Sigmoid colon (tissue), 7 donors: ENCODE data around the gene VOPP1. TPM values are rescaled to one million over a fixed set of nuclear protein-coding genes. Genes with fewer than 3 reads are reported as not detected.

ENCODE experiments used
- DNase-seq: peaks from one replicate; pipeline ENCODE4 v3.0.0-alpha.2; 2019
- H3K27ac ChIP-seq, 4 donors: fragments of 200-600 bp; sonication (generic); one replicate each; pipeline ENCODE4 v1.5.1; 2016 to 2019; ENCODE audit warnings: mild to moderate bottlenecking in 1 of 4
- H3K27me3 ChIP-seq, 3 donors: fragments of 200-600 bp; sonication (generic); one replicate each; pipeline ENCODE4 v1.5.1; 2019; ENCODE audit warnings: mild to moderate bottlenecking in 1 of 3
- H3K36me3 ChIP-seq, 4 donors: fragments of 200-600 bp; sonication (generic); one replicate each; pipeline ENCODE4 v1.5.1; 2016 to 2019
- H3K4me1 ChIP-seq, 4 donors: fragments of 200-600 bp; sonication (generic); one replicate each; pipeline ENCODE4 v1.5.1; 2017 to 2019
- H3K4me3 ChIP-seq, 4 donors: fragments of 200-600 bp; sonication (generic); one replicate each; pipeline ENCODE4 v1.5.1; 2017 to 2019; ENCODE audit warnings: mild to moderate bottlenecking in 2 of 4, moderate library complexity in 1 of 4
- H3K9me3 ChIP-seq, 4 donors: fragments of 200-600 bp in 3 of 4; sonication (generic) in 3 of 4; one replicate each; pipeline versions ENCODE4 v1.5.1 to v1.6.1; 2013 to 2019
- CTCF ChIP-seq, 4 experiments: fragments of 450-650 bp in 3 of 4; fragments of 200-600 bp in 1 of 4; IDR thresholded peaks; one replicate each; pipeline ENCODE4 v1.5.1; 2016 to 2019; ENCODE audit warnings: antibody characterized with exemption in 4 of 4, mild to moderate bottlenecking in 3 of 4, moderate library complexity in 2 of 4
- EP300 ChIP-seq, 4 donors: sonication (generic); formaldehyde crosslinking; IDR thresholded peaks; one replicate each; pipeline ENCODE4 v1.6.1; 2017; ENCODE audit warnings: antibody characterized with exemption in 4 of 4
- POLR2A ChIP-seq, 2 donors: fragments of 450-650 bp; IDR thresholded peaks; one replicate each; pipeline ENCODE4 v1.6.1; 2016; ENCODE audit warnings: antibody characterized with exemption in 2 of 2, mild to moderate bottlenecking in 2 of 2, moderate library complexity in 2 of 2
- POLR2AphosphoS5 ChIP-seq, 4 donors: sonication (generic); formaldehyde crosslinking; IDR thresholded peaks; one replicate each; pipeline ENCODE4 v1.6.1; 2017; ENCODE audit warnings: antibody characterized with exemption in 4 of 4
- WGBS, 2 donors: extraction: QIAGEN DNeasy Blood & Tissue Kit; methylation state at CpG; one replicate each; pipeline ENCODE4 v1.1.7; 2013; 5-methylcytosine and 5-hydroxymethylcytosine counted together
- intact Hi-C: fragments of 100-400 bp; cut with DNase I; formaldehyde crosslinking; loops from one replicate; pipeline ENCODE4 v1.15.1; 2023
- polyA plus RNA-seq, 3 donors: library from polyadenylated mRNA; stranded (reverse); fragments of 200-250 nt; gene quantifications; one replicate each; pipeline ENCODE4 v1.2.3, GENCODE V29; 2013
- total RNA-seq, 4 donors: library from RNA; depleted of rRNA; stranded (reverse); fragments of >200 nt; gene quantifications; one replicate each; pipeline ENCODE4 v1.1.0, GENCODE V29; 2016
- donor health status: healthy with polysubstance abuse.
- donor health status: Bipolar disorder and iron deficiency.
- donor health status: healthy.

Gene VOPP1
- total and polyA plus RNA-seq, 7 donors, result 22.2 to 59.5 (median 26.4) TPM

- TF ChIP-seq EP300 (IDR thresholded peaks at IDR 0.05) (no peak), POLR2A (IDR thresholded peaks at IDR 0.05) (no peak), POLR2AphosphoS5 (IDR thresholded peaks at IDR 0.05) (no peak)
- no peaks in the 10 kb centered on the region for H3K27me3 ChIP-seq
- WGBS, 2 donors, result 89 to 91% methylated on average over 4 of the region's 4 CpGs
- no peaks in the 10 kb centered on the region for H3K36me3 ChIP-seq
- no peaks in the 10 kb centered on the region for H3K9me3 ChIP-seq
- no peaks in the 10 kb centered on the region for H3K4me1 ChIP-seq
- H3K4me3 ChIP-seq, result no peak overlapping the region
- intact Hi-C loops, result no loop called here
- H3K27ac ChIP-seq, result no peak overlapping the region
- no peak for DNase-seq
These were observed 23.2 kb upstream of the VOPP1 start for GRCh38 chr7:55595511-55595910.

- intact Hi-C loops, result no loop called here
- H3K27ac ChIP-seq, result no peak overlapping the region
- H3K36me3 ChIP-seq, result no peaks in the 10 kb centered on the region
- no peaks in the 10 kb centered on the region for H3K27me3 ChIP-seq
- TF ChIP-seq POLR2A (IDR thresholded peaks at IDR 0.05) (no peak), CTCF (IDR thresholded peaks at IDR 0.05) (no peak), POLR2AphosphoS5 (IDR thresholded peaks at IDR 0.05) (no peak), EP300 (IDR thresholded peaks at IDR 0.05) (no peak)
- no peaks in the 10 kb centered on the region for H3K4me1 ChIP-seq
- no peak overlapping the region for H3K4me3 ChIP-seq
- no peaks in the 10 kb centered on the region for H3K9me3 ChIP-seq
- no peak for DNase-seq
These were observed 22.6 kb upstream of the VOPP1 start for GRCh38 chr7:55594870-55595269.

GRCh38 chr7:55594414-55594813 lies 22.1 kb upstream of the VOPP1 start:
- H3K4me1 ChIP-seq, result no peaks in the 10 kb centered on the region
- intact Hi-C loops, result no loop called here
- H3K36me3 ChIP-seq, result no peaks in the 10 kb centered on the region
- H3K27me3 ChIP-seq, result no peaks in the 10 kb centered on the region
- H3K27ac ChIP-seq, result no peak overlapping the region
- H3K4me3 ChIP-seq, result no peak overlapping the region
- H3K9me3 ChIP-seq, result no peaks in the 10 kb centered on the region
- no peak for TF ChIP-seq POLR2A (IDR thresholded peaks at IDR 0.05)
- TF ChIP-seq CTCF (IDR thresholded peaks at IDR 0.05), result no peak
- TF ChIP-seq POLR2AphosphoS5 (IDR thresholded peaks at IDR 0.05), result no peak
- TF ChIP-seq EP300 (IDR thresholded peaks at IDR 0.05), result no peak
- 89 to 93% methylated on average over 10 of the region's 10 CpGs for WGBS, 2 donors
- no peak for DNase-seq

GRCh38 chr7:55593515-55594318 lies 21.4 kb upstream of the VOPP1 start:
- intact Hi-C loops, result no loop called here

GRCh38 chr7:55593172-55593514 lies 20.8 kb upstream of the VOPP1 start:
- intact Hi-C loops, result no loop called here
- no peak for TF ChIP-seq CTCF (IDR thresholded peaks at IDR 0.05)
- no peak for TF ChIP-seq EP300 (IDR thresholded peaks at IDR 0.05)
- Histone ChIP-seq H3K4me3 (no peak overlapping the region), H3K36me3 (no peaks in the 10 kb centered on the region), H3K9me3 (no peaks in the 10 kb centered on the region), H3K27ac (no peak overlapping the region), H3K27me3 (no peaks in the 10 kb centered on the region), H3K4me1 (no peaks in the 10 kb centered on the region)
- DNase-seq, result no peak
- WGBS, 2 donors, result 50 to 76% methylated on average over 4 of the region's 4 CpGs

More at GRCh38 chr7:55593515-55594318, 21.4 kb upstream of the VOPP1 start:
- no peaks in the 10 kb centered on the region for H3K4me1 ChIP-seq
- DNase-seq, result no peak
- H3K9me3 ChIP-seq, result no peaks in the 10 kb centered on the region
- TF ChIP-seq CTCF (IDR thresholded peaks at IDR 0.05) (peak in 3 of 4 experiments; percentile 43 to 80 (median 44)), POLR2AphosphoS5 (IDR thresholded peaks at IDR 0.05) (no peak), EP300 (IDR thresholded peaks at IDR 0.05) (no peak), POLR2A (IDR thresholded peaks at IDR 0.05) (no peak)
- no peaks in the 10 kb centered on the region for H3K27me3 ChIP-seq
- no peak overlapping the region for H3K27ac ChIP-seq
- no peaks in the 10 kb centered on the region for H3K36me3 ChIP-seq
- H3K4me3 ChIP-seq, result no peak overlapping the region
- WGBS, 2 donors, result 35 to 60% methylated on average over 14 of the region's 14 CpGs
